GM06990 (cell line): Measurements from ENCODE around the gene MUC16.

Experiments used
- DNase-seq: peaks from one replicate; pipeline ENCODE4 v3.0.0-alpha.2; 2011; ENCODE audit not compliant: insufficient read length; ENCODE audit errors: extremely low read depth
- H3K27me3 ChIP-seq: replicated peaks from 2 replicates; pipeline ENCODE4 v1.6.0; 2011; ENCODE audit warnings: low read length; ENCODE audit not compliant: control insufficient read depth, insufficient read depth
- H3K36me3 ChIP-seq: 2 replicates; pipeline ENCODE4 v1.5.1; 2011; ENCODE audit warnings: low read length; ENCODE audit not compliant: control insufficient read depth, insufficient read depth
- H3K4me3 ChIP-seq: replicated peaks from 2 replicates; pipeline ENCODE4 v1.5.1; 2011; ENCODE audit warnings: low read depth, mild to moderate bottlenecking, control low read depth, low read length
- TF ChIP-seq, protein P1 (sequence below): IDR thresholded peaks from 2 replicates; pipeline ENCODE4 v1.5.1; 2011; ENCODE audit warnings: low read length, control low read depth, mild to moderate bottlenecking, inconsistent platforms; ENCODE audit not compliant: insufficient read depth, poor library complexity, severe bottlenecking

MUC16 gene

DNA sequence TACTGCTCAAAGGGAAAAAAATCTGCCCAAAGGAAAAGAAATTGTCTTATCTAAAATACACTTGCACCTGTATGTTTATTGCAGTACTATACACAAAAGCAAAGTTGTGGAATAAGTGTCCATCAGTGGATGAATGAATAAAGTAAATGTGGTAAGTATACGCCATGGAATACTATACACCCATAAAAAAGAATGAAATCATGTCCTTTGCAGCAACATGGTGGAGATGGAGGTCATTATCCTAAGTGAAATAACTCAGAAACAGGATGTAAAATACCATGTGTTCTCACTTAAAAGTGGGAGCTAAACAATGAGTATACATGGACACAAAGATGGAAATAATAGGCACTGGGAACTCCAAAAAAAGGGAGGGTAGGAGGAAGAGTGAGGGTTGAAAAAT lies 3.8 kb upstream of the MUC16 start:
- H3K4me3 ChIP-seq: no peak overlapping the region
- TF ChIP-seq, protein P1, sequence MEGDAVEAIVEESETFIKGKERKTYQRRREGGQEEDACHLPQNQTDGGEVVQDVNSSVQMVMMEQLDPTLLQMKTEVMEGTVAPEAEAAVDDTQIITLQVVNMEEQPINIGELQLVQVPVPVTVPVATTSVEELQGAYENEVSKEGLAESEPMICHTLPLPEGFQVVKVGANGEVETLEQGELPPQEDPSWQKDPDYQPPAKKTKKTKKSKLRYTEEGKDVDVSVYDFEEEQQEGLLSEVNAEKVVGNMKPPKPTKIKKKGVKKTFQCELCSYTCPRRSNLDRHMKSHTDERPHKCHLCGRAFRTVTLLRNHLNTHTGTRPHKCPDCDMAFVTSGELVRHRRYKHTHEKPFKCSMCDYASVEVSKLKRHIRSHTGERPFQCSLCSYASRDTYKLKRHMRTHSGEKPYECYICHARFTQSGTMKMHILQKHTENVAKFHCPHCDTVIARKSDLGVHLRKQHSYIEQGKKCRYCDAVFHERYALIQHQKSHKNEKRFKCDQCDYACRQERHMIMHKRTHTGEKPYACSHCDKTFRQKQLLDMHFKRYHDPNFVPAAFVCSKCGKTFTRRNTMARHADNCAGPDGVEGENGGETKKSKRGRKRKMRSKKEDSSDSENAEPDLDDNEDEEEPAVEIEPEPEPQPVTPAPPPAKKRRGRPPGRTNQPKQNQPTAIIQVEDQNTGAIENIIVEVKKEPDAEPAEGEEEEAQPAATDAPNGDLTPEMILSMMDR: no peak

DNA sequence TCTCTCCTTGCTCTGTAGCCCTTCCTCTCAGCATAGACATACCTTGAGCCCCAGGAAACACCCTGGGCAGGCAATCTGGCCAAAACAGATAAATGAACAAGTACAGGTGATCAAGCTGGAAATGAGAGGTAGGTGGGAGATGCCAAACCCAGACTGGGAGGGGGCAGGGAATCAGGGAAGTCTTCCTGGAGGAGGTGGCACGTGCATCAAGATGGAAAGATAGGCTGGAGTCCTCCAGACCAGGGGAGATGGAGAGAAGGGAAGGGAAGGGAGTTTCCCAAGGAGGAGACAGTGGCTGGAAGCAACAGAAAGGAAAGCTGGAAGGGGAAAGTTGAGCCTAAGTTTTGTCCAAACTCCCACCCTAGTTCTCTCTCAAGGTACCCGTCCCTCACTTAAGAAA lies 1.7 kb upstream of the MUC16 start:
- no peak for DNase-seq
- no peaks in the 10 kb centered on the region for H3K36me3 ChIP-seq
- no peak overlapping the region for H3K4me3 ChIP-seq
- TF ChIP-seq, protein P1: no peak
- H3K27me3 ChIP-seq: no peaks in the 10 kb centered on the region

More for the DNA sequence above, 3.8 kb upstream of the MUC16 start:
- Histone ChIP-seq H3K27me3 (no peaks in the 10 kb centered on the region), H3K36me3 (no peaks in the 10 kb centered on the region)
- no peak for DNase-seq

DNA sequence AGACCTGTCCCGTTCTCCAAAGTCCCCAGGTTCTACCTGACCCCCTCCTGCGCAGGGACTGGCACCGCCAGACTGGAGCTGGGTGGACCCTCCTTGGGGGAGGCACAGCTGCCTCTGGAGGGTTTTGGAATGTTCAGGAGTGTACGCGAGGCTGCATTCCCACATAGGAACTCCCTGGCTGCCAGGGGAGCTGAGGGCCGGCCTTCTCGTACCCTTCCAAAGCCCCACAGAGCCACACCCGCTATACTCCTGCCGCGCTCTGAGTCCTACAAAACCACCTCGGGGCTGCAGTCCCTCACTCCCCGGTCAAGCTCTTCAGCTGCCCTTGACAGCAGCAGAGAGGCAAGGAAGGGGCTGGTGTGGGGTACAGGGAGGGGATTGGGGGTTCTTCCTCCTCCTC lies 484 bp upstream of the MUC16 start:
- TF ChIP-seq, protein P1: no peak
- H3K36me3 ChIP-seq: no peaks in the 10 kb centered on the region
- H3K27me3 ChIP-seq: no peaks in the 10 kb centered on the region
- DNase-seq: no peak
- H3K4me3 ChIP-seq: peak overlapping the region; percentile 58

DNA sequence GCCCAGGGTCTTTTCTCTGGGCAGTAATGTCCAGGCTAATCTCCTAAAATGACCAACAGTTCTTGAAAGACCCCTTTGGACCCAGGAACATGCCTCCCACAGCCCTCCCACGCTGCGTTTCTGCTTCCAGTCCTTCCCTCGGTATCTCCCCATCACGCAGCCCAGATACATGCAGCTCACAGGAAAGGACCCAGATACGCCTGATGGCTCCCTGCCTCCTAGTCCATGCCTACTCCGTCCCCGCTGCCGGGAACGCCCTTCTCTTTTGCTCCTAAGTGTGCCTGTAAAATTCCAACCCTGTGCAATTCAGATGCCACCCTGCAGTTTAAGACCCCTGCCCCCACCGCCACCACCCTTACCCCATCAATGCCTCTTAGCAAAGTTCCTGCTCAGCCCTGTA lies 778 bp downstream of the MUC16 start:
- Histone ChIP-seq H3K4me3 (peak overlapping the region; percentile 58), H3K36me3 (no peaks in the 10 kb centered on the region), H3K27me3 (no peaks in the 10 kb centered on the region)
- TF ChIP-seq, protein P1: no peak
- DNase-seq: no peak

DNA sequence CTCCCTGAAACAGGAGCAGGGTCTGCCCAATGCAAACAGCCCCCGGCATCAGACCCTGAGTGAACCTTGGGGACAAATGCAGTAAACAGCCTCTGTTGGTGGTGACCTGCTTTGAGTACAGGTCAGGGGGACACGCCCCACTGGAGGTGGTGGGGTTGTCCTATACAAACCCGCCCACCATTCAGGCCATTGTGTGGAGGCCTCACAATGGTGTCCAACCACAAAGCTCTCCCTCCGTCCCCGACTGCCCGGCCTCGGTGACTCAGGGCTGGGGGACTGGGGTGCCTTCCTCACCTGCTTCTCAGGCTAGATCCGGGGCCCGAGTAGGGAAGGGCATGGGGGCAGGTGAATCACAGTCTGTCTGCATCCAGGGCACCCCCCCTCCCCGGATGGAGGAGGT lies 1.5 kb downstream of the MUC16 start:
- TF ChIP-seq, protein P1: no peak
- Histone ChIP-seq H3K36me3 (no peaks in the 10 kb centered on the region), H3K4me3 (no peak overlapping the region), H3K27me3 (no peaks in the 10 kb centered on the region)
- DNase-seq: no peak

DNA sequence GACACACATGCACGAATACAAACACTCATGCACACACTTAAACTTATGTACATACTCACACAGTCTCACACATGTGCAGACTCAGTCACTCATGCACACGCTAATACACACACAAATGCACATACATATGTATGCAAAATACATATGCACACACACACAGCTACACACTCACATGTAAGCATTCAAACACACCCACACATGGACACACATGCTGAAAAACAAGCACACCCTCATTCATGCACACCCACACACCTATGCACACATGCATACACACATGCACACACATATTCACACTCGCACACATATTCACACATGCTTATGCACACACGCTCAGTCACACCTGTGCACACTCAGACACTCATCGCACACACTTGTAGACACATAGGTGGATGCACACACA lies 9.3 kb downstream of the MUC16 start:
- no peak for DNase-seq

More for the DNA sequence above, 9.3 kb downstream of the MUC16 start:
- no peaks in the 10 kb centered on the region for H3K36me3 ChIP-seq
- H3K4me3 ChIP-seq: no peak overlapping the region
- H3K27me3 ChIP-seq: no peaks in the 10 kb centered on the region
- TF ChIP-seq, protein P1: no peak
